Left ventricle myocardium inferior (tissue), 1 donor: ENCODE measurements around the gene IDH1. TPM values are rescaled to one million over a fixed set of nuclear protein-coding genes. Genes with fewer than 3 reads are reported as not detected.
A peak's percentile ranks its signal among the peaks of the same experiment; 100 is the strongest.
"Not testable (repeated sequence)": the region's sequence is repeated elsewhere in the genome, so short reads cannot be mapped to it uniquely, and the experiment has no call there.

Source experiments
- DNase-seq: peaks from one replicate; pipeline ENCODE4 v3.0.0-alpha.2; 2020
- H3K27ac ChIP-seq: fragments of 200-600 bp; replicated peaks from 2 replicates; pipeline ENCODE4 v1.8.0; 2021
- H3K27me3 ChIP-seq: fragments of 200-600 bp; 2 replicates; pipeline ENCODE4 v1.8.0; 2021; ENCODE audit warnings: low read depth
- H3K36me3 ChIP-seq: fragments of 200-600 bp; 2 replicates; pipeline ENCODE4 v1.8.0; 2021
- H3K4me1 ChIP-seq: fragments of 200-600 bp; 2 replicates; pipeline ENCODE4 v1.8.0; 2021
- H3K4me3 ChIP-seq: fragments of 200-600 bp; 2 replicates; pipeline ENCODE4 v1.8.0; 2021; ENCODE audit warnings: mild to moderate bottlenecking, moderate library complexity
- H3K9me3 ChIP-seq: fragments of 200-600 bp; replicated peaks from 2 replicates; pipeline ENCODE4 v1.8.0; 2021
- intact Hi-C: fragments of 100-400 bp; cut with micrococcal nuclease; formaldehyde crosslinking; loops from one replicate; pipeline ENCODE4 v1.11.0; 2022
- total RNA-seq: library from RNA; stranded (reverse); fragmentation: NEBNext Ultra II Directional; extraction: Animal tissue kit (Norgen Biotek cat#: 25700); gene quantifications from one replicate; pipeline ENCODE4 v1.2.1, GENCODE V29; 2021
- TF ChIP-seq, protein P1 (sequence below): fragments of 200-600 bp; IDR thresholded peaks from 2 replicates; pipeline ENCODE4 v1.8.0; 2021; ENCODE audit warnings: antibody characterized with exemption, mild to moderate bottlenecking, borderline replicate concordance
- donor health status: DM: no; HTN: yes; CAD: no; lungs with severe emphysema.

The IDH1 gene
- total RNA-seq, 1 donor from 2014 or later = 38.4 TPM

- H3K9me3 ChIP-seq = no peaks in the 10 kb centered on the region
- H3K27ac ChIP-seq = peak overlapping the region; percentile 97
- H3K27me3 ChIP-seq = no peaks in the 10 kb centered on the region
- TF ChIP-seq, protein P1, sequence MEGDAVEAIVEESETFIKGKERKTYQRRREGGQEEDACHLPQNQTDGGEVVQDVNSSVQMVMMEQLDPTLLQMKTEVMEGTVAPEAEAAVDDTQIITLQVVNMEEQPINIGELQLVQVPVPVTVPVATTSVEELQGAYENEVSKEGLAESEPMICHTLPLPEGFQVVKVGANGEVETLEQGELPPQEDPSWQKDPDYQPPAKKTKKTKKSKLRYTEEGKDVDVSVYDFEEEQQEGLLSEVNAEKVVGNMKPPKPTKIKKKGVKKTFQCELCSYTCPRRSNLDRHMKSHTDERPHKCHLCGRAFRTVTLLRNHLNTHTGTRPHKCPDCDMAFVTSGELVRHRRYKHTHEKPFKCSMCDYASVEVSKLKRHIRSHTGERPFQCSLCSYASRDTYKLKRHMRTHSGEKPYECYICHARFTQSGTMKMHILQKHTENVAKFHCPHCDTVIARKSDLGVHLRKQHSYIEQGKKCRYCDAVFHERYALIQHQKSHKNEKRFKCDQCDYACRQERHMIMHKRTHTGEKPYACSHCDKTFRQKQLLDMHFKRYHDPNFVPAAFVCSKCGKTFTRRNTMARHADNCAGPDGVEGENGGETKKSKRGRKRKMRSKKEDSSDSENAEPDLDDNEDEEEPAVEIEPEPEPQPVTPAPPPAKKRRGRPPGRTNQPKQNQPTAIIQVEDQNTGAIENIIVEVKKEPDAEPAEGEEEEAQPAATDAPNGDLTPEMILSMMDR = no peak
- H3K4me1 ChIP-seq = peaks cover 48% of the 10 kb centered on the region
- intact Hi-C loops = no loop called here
- H3K36me3 ChIP-seq = peaks cover 4% of the 10 kb centered on the region
- H3K4me3 ChIP-seq = peak overlapping the region; percentile 96
- DNase-seq = no peak
Observed at GRCh38 chr2:208266936-208267335, 12.1 kb upstream of the IDH1 start.

- H3K4me3 ChIP-seq = peak overlapping the region; percentile 96
- TF ChIP-seq, protein P1 = no peak
- intact Hi-C loops = no loop called here
- H3K9me3 ChIP-seq = no peaks in the 10 kb centered on the region
- H3K27ac ChIP-seq = peak overlapping the region; percentile 97
- peaks cover 48% of the 10 kb centered on the region for H3K4me1 ChIP-seq
- no peaks in the 10 kb centered on the region for H3K27me3 ChIP-seq
- DNase-seq = no peak
- peaks cover 1% of the 10 kb centered on the region for H3K36me3 ChIP-seq
Observed at GRCh38 chr2:208266553-208266893, 11.7 kb upstream of the IDH1 start.

GRCh38 chr2:208265801-208266552, 11.1 kb upstream of the IDH1 start, which contains the start of gene PIKFYVE:
Gene PIKFYVE (plus strand): TSS chr2:208266255. CDS start chr2:208271520, 5,265 bp downstream.
- intact Hi-C loops = no loop called here
- DNase-seq = peak; percentile 96

DNA sequence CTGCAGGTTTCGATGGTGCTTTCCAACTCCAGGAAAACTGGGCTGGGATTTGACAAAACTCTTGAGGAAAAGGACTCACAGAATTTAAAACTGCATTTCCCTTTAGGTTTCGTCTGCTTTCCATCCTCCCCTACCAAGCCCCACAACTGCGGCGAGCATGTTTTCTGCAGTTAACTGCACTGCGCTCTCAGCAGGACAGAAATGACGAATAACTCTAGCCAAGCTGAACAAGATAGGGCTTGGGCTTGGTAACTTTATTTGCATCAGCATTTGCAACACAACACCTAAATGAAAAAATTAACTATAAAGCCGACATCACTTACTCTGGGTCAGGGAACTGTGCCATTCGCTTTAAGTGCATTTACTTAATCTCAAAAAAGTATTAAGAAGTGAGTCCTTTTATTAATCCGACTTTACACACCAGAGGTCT, 10.5 kb upstream of the IDH1 start:
- DNase-seq = no peak
- TF ChIP-seq, protein P1 = no peak
- Histone ChIP-seq H3K36me3 (no peaks in the 10 kb centered on the region), H3K4me3 (peak overlapping the region; percentile 96), H3K9me3 (no peaks in the 10 kb centered on the region), H3K27me3 (no peaks in the 10 kb centered on the region), H3K27ac (peak overlapping the region; percentile 97), H3K4me1 (peaks cover 48% of the 10 kb centered on the region)
- intact Hi-C loops = no loop called here

More at GRCh38 chr2:208265801-208266552, 11.1 kb upstream of the IDH1 start, which contains the start of gene PIKFYVE:
- H3K9me3 ChIP-seq = no peaks in the 10 kb centered on the region
- peaks cover 48% of the 10 kb centered on the region for H3K4me1 ChIP-seq
- peak within 1 kb of the TSS; percentile 96 for H3K4me3 ChIP-seq
- peak within 1 kb of the TSS; percentile 97 for H3K27ac ChIP-seq
- TF ChIP-seq, protein P1 = peak; percentile 7
- H3K36me3 ChIP-seq = no peaks in the 10 kb centered on the region
- no peaks in the 10 kb centered on the region for H3K27me3 ChIP-seq

- H3K36me3 ChIP-seq, H3K9me3 ChIP-seq, H3K4me3 ChIP-seq, DNase-seq, H3K27me3 ChIP-seq, intact Hi-C loops: not testable (repeated sequence)
- H3K4me1 ChIP-seq = peaks cover 46% of the 10 kb centered on the region
- peak overlapping the region; percentile 91 for H3K27ac ChIP-seq
Observed at GRCh38 chr2:208256849-208257813, 2.3 kb upstream of the IDH1 start.
